BLaER1 (cell line): ENCODE data around the gene NCOA5.
"Not testable (repeated sequence)": the region's sequence is repeated elsewhere in the genome, so short reads cannot be mapped to it uniquely, and the experiment has no call there.

Source experiments
- H3K27ac ChIP-seq: shearing (Covaris generic); formaldehyde crosslinking; 2 replicates; pipeline ENCODE4 v1.8.1; 2022
- H3K27me3 ChIP-seq: shearing (Covaris generic); formaldehyde crosslinking; 2 replicates; pipeline ENCODE4 v1.8.1; 2022
- H3K36me3 ChIP-seq: shearing (Covaris generic); formaldehyde crosslinking; 2 replicates; pipeline ENCODE4 v1.8.1; 2022
- H3K4me1 ChIP-seq: shearing (Covaris generic); formaldehyde crosslinking; 2 replicates; pipeline ENCODE4 v1.8.1; 2022
- H3K4me2 ChIP-seq: shearing (Covaris generic); formaldehyde crosslinking; 2 replicates; pipeline ENCODE4 v1.8.1; 2022
- H3K4me3 ChIP-seq: shearing (Covaris generic); formaldehyde crosslinking; 2 replicates; pipeline ENCODE4 v1.8.1; 2022
- H3K9ac ChIP-seq: shearing (Covaris generic); formaldehyde crosslinking; 2 replicates; pipeline ENCODE4 v1.8.1; 2022
- H3K9me3 ChIP-seq: shearing (Covaris generic); formaldehyde crosslinking; 2 replicates; pipeline ENCODE4 v1.8.1; 2022
- H4K20me1 ChIP-seq: shearing (Covaris generic); formaldehyde crosslinking; 2 replicates; pipeline ENCODE4 v1.8.1; 2022
- Cebpa-rat ChIP-seq: shearing (Covaris generic); IDR thresholded peaks from 2 replicates; pipeline ENCODE4 v1.8.1; 2022

The NCOA5 gene

GRCh38 chr20:46099491-46100287 lies 9.9 kb upstream of the NCOA5 start:
- no peak overlapping the region for H3K4me3 ChIP-seq
- H3K36me3 ChIP-seq: no peaks in the 10 kb centered on the region
- H3K9me3 ChIP-seq: no peaks in the 10 kb centered on the region
- H3K27me3 ChIP-seq: peaks cover 11% of the 10 kb centered on the region; the same call in 1 of the 2 replicates
- no peak for TF ChIP-seq Cebpa-rat
- no peaks in the 10 kb centered on the region; the same call in 1 of the 2 replicates for H3K4me1 ChIP-seq
- no peak overlapping the region for H3K27ac ChIP-seq
- peak overlapping the region; percentile 6; the same call in 1 of the 2 replicates for H3K4me2 ChIP-seq
- H4K20me1 ChIP-seq: no peaks in the 10 kb centered on the region
- no peak overlapping the region for H3K9ac ChIP-seq

DNA sequence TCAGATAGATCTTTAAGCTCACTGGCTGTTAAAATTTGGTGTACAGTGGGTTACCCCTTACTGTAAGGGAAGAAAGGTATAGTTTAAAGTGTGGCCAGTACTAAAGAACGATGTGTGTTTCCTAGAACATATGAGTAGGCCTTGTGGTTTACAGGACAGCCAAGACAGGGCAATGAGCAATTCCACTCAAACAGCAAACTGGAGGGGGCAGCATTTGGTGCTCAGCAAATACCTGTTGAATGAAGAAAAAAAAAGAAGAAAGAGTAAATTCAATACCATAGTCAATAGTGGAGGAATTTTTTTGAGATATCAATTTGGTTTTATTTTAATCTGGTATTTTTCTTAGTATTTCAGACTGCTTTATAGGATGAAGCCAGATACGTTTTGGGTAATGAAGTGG lies 3.8 kb upstream of the NCOA5 start:
- Histone ChIP-seq H3K36me3 (no peaks in the 10 kb centered on the region), H3K9me3 (no peaks in the 10 kb centered on the region; the same call in 1 of the 2 replicates), H3K27me3 (no peaks in the 10 kb centered on the region), H3K4me3 (no peak overlapping the region), H4K20me1 (peaks cover 11% of the 10 kb centered on the region), H3K9ac (no peak overlapping the region), H3K4me1 (peaks cover 9% of the 10 kb centered on the region), H3K4me2 (no peak overlapping the region), H3K27ac (no peak overlapping the region)
- no peak for TF ChIP-seq Cebpa-rat

DNA sequence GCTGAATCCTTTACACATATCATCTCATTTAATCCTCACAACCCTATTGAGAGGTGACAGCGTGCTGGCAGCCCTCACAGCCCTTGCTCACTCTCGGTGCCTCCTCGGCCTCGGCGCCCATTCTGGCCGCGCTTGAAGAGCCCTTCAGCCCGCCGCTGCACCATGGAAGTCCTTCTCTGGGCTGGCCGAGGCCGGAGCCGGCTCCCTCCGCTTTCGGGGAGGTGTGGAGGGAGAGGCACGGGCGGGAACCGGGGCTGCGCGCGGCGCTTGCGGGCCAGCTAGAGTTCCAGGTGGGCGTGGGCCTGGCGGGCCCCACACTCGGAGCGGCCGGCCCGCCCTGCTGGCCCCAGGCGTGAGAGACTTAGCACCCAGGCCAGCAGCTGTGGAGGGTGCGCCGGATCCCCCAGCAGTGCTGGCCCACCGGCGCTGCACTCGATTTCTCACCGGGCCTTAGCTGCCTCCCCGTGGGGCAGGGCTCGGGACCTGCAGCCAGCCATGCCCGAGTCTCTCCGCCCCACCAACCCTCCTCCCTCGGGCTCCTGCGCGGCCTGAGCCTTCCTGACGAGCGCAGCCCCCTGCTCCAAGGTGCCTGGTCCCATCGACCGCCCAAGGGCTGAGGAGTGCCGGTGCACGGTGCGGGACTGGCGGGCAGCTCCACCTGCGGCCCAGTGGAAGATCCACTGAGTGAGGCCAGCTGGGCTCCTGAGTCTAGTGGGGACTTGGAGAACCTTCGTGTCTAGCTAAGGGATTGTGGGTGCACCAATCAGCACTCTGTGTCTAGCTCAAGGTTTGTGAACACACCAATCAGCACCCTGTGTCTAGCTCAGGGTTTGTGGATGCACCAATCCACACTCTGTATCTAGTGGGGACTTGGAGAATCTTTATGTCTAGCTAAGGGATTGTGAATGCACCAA lies 2.1 kb upstream of the NCOA5 start:
- peaks cover 25% of the 10 kb centered on the region for H3K4me1 ChIP-seq
- H3K27ac ChIP-seq, H3K36me3 ChIP-seq, H3K27me3 ChIP-seq, H3K9me3 ChIP-seq, H3K4me3 ChIP-seq, H3K9ac ChIP-seq, H3K4me2 ChIP-seq: not testable (repeated sequence)
- peaks cover 27% of the 10 kb centered on the region for H4K20me1 ChIP-seq

- H3K4me1 ChIP-seq: peaks cover 30% of the 10 kb centered on the region
- H3K36me3 ChIP-seq: peaks cover 7% of the 10 kb centered on the region; the same call in 1 of the 2 replicates
- H3K4me3 ChIP-seq: peak overlapping the region; percentile 99
- H4K20me1 ChIP-seq: peaks cover 55% of the 10 kb centered on the region
- H3K9me3 ChIP-seq: no peaks in the 10 kb centered on the region; the same call in 1 of the 2 replicates
- no peaks in the 10 kb centered on the region for H3K27me3 ChIP-seq
- H3K27ac ChIP-seq: peak overlapping the region; percentile 100
- peak overlapping the region; percentile 100 for H3K9ac ChIP-seq
- peak overlapping the region; percentile 93 for H3K4me2 ChIP-seq
- TF ChIP-seq Cebpa-rat: no peak
Measured at GRCh38 chr20:46089167-46089416, 670 bp downstream of the NCOA5 start.

- Histone ChIP-seq H3K36me3 (peaks cover 7% of the 10 kb centered on the region; the same call in 1 of the 2 replicates), H3K27ac (peak overlapping the region; percentile 100), H3K9me3 (no peaks in the 10 kb centered on the region; the same call in 1 of the 2 replicates), H3K4me3 (peak overlapping the region; percentile 99), H4K20me1 (peaks cover 60% of the 10 kb centered on the region), H3K4me1 (peaks cover 30% of the 10 kb centered on the region), H3K9ac (peak overlapping the region; percentile 100), H3K27me3 (no peaks in the 10 kb centered on the region), H3K4me2 (peak overlapping the region; percentile 93)
- TF ChIP-seq Cebpa-rat: no peak
Measured at GRCh38 chr20:46088409-46089166, 1.2 kb downstream of the NCOA5 start.

DNA sequence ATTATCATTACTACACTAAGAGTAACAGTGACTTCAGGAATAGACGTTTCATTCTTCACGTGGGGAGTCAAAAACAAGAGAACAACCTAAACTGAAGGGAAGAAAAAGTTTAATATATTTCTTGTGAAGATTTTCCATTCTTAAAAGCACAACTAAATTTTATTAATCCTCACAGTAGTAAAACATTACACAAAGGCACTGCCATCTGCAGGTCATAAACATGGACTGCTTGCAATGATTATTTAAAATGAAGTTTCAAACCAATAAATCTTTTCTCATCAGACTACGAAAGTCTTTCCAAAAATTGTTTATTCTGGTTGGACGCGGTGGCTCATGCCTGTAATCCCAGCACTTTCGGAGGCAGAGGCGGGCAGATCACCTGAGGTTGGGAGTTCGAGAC lies 2.6 kb downstream of the NCOA5 start:
- peaks cover 34% of the 10 kb centered on the region for H3K4me1 ChIP-seq

DNA sequence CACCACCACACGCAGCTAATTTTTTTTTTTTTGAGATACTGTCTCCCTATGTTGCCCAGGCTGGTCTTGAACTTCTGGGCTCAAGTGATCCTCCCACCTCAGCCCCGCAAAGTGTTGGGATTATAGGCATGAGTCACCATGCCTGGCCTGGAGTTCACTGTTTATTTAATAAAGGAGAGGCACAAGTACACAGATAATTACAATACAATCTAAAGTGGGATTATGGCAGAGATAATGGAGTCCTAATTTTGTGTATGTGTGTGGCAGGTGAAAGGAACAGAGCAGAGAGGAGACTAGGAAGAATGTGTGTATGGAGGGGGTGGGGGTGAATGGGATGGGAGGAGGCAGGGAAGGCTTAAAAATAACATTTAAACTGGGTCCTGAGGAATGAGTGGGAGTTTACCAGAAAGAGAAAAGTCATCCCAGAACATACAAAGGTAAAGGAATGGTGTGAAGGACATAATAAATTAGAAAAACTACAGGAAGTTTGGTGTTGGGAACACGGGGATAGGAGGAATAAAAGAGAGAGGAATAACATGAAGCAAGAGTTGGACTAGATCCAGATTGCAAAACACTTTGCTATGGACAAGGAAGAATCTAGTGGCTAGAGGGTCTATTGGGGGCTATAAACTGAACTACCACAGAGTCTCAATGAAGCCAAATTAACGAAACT lies 4.4 kb downstream of the NCOA5 start:
- Histone ChIP-seq H3K9ac (no peak overlapping the region), H3K36me3 (peaks cover 7% of the 10 kb centered on the region; the same call in 1 of the 2 replicates), H3K9me3 (no peaks in the 10 kb centered on the region), H3K27ac (no peak overlapping the region), H4K20me1 (peaks cover 93% of the 10 kb centered on the region), H3K4me3 (no peak overlapping the region), H3K4me1 (peaks cover 31% of the 10 kb centered on the region), H3K27me3 (no peaks in the 10 kb centered on the region), H3K4me2 (no peak overlapping the region)
- no peak for TF ChIP-seq Cebpa-rat

More for the DNA sequence above, 2.6 kb downstream of the NCOA5 start:
- no peak for TF ChIP-seq Cebpa-rat
- peak overlapping the region; percentile 93 for H3K4me2 ChIP-seq
- no peaks in the 10 kb centered on the region for H3K27me3 ChIP-seq
- H3K36me3 ChIP-seq: peaks cover 7% of the 10 kb centered on the region; the same call in 1 of the 2 replicates
- H3K27ac ChIP-seq: no peak overlapping the region
- no peak overlapping the region for H3K9ac ChIP-seq
- H3K4me3 ChIP-seq: no peak overlapping the region
- H3K9me3 ChIP-seq: no peaks in the 10 kb centered on the region
- peaks cover 75% of the 10 kb centered on the region for H4K20me1 ChIP-seq

DNA sequence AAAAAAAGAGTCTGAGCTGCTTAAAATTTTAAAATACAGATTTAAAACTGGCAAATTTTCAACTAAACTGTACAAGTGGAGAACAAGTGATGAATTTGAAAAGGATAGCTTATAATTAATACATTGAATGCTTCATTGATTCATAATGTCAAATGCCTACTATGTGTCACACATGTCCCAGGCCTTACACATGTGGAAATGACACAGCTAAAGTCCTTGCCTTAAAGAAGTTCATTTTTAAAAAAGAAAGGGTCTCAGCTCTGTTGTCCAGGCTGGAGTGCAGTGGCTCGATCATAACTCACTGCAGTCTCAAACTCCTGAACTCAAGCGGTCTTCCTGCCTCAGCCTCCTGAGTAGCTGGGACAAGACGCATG lies 5.0 kb downstream of the NCOA5 start:
- no peak for TF ChIP-seq Cebpa-rat
- Histone ChIP-seq H3K27me3 (no peaks in the 10 kb centered on the region), H3K4me2 (no peak overlapping the region), H3K9me3 (no peaks in the 10 kb centered on the region), H3K27ac (no peak overlapping the region), H3K4me1 (peaks cover 28% of the 10 kb centered on the region), H3K4me3 (no peak overlapping the region), H3K9ac (no peak overlapping the region), H4K20me1 (peaks cover 98% of the 10 kb centered on the region), H3K36me3 (peaks cover 9% of the 10 kb centered on the region; the same call in 1 of the 2 replicates)

- TF ChIP-seq Cebpa-rat: no peak
- no peak overlapping the region for H3K4me2 ChIP-seq
- H4K20me1 ChIP-seq: peaks cover 100% of the 10 kb centered on the region
- no peaks in the 10 kb centered on the region for H3K27me3 ChIP-seq
- H3K27ac ChIP-seq: no peak overlapping the region
- no peak overlapping the region for H3K9ac ChIP-seq
- no peaks in the 10 kb centered on the region for H3K9me3 ChIP-seq
- peaks cover 26% of the 10 kb centered on the region for H3K4me1 ChIP-seq
- peaks cover 21% of the 10 kb centered on the region for H3K36me3 ChIP-seq
- H3K4me3 ChIP-seq: no peak overlapping the region
Measured at GRCh38 chr20:46083531-46084061, 6.2 kb downstream of the NCOA5 start.
